GM12801 (cell line): ENCODE data around the gene KCNT1.

Experiments
- TF ChIP-seq, protein P1 (sequence below): IDR thresholded peaks from one replicate; pipeline ENCODE4 v1.5.1; 2011; ENCODE audit warnings: control low read depth; ENCODE audit not compliant: insufficient read length; ENCODE audit errors: extremely low read depth

KCNT1 gene

DNA sequence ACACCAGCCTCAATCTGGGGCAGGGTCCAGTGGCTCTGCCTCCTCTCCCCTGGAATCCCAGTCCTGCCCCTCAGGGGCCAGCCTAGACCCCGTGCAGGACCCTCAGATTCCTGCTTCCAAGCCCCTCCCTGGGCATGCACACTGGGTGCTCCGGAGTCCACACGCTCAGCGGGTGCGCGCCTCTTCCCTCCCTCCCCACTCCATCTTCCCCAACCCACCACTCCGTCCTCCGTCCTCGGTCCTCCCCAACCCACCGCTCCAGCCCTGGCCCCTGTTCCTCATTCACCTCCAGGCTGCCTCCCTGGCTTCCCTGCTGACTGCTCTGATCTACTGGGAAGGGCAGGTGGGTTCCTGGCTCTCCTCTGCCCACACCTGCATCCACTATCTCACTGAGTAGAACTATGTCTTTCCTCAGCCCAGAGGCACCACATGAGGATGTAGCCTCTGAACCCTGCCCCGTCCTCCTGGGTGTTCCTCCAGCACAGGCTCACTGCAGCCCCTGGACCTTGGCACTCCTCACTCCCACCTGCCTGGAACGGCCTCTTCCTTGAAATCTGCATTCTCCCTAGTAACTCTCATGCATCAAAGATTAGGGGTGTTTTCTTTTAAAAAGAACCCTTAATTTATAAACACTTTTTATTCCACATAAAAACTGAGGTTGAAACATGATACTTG is 112.6 kb downstream of the KCNT1 start:
- TF ChIP-seq, protein P1, sequence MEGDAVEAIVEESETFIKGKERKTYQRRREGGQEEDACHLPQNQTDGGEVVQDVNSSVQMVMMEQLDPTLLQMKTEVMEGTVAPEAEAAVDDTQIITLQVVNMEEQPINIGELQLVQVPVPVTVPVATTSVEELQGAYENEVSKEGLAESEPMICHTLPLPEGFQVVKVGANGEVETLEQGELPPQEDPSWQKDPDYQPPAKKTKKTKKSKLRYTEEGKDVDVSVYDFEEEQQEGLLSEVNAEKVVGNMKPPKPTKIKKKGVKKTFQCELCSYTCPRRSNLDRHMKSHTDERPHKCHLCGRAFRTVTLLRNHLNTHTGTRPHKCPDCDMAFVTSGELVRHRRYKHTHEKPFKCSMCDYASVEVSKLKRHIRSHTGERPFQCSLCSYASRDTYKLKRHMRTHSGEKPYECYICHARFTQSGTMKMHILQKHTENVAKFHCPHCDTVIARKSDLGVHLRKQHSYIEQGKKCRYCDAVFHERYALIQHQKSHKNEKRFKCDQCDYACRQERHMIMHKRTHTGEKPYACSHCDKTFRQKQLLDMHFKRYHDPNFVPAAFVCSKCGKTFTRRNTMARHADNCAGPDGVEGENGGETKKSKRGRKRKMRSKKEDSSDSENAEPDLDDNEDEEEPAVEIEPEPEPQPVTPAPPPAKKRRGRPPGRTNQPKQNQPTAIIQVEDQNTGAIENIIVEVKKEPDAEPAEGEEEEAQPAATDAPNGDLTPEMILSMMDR, result no peak

DNA sequence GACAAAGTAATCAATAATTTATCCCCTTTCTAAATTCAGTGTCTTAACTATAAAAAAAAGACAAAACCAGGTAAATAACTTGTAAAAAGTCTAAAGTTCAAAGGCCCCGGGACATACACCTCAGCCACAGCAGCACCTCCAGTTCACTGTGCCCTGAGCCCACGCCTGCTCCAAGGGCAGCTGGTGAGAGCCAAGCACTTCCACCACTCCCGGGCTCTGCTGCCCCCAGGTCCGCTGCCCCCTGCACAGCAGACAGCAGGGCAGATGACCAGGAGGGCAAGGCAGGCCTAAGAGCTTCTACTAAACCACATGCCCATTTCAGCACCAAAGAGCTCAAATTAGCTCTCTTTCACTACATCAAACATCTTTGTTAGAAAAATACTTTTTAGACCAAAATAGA is 113.4 kb downstream of the KCNT1 start:
- TF ChIP-seq, protein P1, result no peak

DNA sequence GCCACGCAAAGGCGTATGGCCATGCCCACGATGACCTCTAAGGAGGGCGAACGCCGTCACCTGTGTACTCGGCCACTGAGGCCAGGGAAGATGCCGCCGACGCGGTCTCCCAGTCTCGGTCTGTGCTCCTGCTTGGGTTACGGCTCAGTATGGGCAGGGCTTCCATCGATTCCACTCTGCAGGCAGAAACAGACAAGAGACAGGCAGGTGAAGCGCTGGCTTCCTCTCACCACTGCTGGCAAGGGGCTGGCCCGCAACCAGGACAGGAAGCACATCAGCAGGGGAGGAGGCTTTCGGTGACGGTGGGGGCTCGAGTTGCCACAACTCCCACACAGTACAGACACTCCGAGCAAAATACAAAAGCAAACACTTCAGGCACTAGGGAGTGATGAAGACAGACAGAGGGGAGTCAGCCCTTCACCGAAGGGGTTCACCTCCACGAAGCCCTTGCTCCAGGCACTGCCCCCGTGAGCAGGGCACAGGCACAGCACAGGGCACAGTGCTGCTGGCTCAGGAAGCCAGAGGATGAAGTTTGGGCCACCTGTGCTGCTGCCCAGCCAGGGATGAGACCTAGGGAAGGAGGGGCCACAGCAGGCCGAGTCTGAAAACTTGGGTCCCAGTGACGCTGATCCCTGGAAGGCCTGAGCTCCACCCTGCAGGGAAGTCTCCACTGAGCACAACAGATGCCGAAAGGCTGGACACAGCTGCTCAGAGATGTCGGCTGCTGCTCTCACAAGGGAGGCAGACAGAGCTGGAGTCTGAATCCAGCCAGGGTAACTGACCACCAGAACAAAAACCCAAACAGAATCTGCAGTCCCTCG is 114.1 kb downstream of the KCNT1 start:
- TF ChIP-seq, protein P1, result no peak

DNA sequence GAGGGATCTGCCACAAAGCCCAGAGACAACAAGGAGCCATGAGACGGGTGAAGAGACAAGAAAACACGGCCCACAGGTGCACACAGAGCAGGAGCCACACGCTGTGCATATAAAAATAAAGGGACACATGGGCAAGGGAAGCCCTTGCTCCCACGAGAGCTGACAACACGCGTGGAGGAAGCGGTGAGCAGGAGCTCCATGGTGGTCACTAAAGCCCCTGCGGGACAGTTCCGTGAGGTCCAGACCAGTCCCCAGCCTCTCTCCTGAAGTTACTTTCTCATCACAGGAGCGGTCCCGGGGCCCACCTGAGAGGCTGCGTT is 114.6 kb downstream of the KCNT1 start:
- TF ChIP-seq, protein P1, result no peak

DNA sequence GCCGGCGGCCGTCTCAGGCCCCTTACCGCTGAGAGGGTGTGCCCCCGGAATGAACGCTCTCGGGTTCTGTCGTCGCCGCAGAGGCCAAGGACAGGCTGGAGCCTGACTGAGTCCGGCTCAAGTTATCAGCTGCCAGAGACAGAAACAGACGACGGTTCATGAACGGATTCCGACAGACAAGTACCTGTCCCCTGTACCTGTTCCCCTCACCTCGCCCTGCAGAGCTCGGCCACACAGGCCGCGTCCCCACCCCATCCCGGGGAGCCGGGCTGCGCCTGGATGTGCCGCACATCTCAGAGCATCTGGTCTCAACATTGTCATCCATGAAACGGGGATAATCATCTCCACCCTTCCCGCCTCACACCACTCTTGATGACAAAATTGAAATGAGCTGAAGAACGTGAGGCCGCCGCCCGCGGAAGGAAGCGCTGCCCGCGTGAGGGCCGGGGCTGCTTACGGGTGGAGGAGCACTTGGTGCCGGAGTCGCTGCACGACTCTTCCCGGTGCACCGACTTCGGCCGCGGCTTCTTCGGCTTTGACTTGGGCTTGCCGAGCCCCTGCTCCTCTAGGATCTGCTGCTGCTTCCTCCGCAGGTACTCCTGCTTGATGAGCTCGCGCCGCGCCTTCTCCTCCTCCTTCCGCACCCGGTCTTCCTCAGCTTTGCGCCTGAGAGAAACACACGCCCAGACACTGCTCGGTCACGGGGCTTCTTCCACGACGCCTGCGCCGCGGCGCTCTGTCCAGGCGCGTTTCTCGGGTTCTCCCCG is 116.1 kb downstream of the KCNT1 start:
- TF ChIP-seq, protein P1, result no peak

DNA sequence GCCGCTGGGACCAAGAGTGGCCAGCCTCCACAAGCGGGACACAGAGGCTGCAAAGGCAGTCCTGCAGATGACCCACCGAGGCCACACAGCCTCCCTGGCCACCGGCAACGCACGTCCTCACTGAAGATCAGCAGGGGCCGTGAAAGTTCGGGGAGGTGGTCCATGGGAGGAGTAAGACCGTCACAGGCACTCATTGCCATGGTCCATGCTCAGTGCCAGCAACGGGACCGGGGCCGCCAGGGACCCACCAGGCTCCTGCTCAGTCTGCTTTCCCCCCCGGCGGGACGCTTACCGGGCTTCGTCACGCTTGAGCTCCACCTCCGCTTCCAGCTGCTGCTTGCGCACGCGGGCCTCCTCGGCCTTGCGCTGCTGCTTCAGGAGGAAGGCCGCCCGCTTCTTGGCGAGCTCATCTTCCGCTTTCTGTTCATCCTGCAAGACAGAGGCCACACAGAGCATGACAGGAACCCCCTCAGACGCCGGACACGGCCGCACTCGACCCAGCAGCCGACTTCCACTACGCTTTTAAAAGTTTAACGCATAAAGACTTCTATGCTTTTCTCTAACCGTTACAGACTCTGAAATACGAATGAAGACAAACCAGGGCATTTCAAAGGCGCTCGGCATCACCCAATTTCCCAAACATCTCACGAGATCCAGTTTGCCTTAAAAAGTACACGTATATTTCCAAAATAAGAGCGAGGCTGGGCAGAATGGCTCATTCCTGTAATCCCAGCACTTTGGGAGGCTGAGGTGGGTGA is 116.9 kb downstream of the KCNT1 start:
- TF ChIP-seq, protein P1, result no peak

DNA sequence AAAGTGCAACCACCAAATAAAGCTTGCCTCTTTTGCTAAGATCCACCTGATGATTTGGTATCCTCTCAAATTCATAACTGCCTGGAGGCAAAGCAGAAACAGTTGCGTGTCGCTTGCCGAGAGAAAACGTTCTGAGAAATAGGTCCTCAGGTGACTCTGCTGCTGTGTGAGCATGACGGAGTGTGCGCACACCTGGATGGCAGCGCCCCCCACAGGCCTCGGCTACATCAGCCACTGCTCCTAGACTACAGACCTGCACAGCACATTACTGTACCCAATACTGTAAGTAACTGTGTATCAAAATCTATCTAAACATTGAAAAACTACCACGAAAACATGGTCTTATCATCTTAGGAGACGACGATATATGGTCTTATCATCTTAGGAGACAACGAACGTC is 117.9 kb downstream of the KCNT1 start:
- TF ChIP-seq, protein P1, result no peak
